GM18508 (cell line): ENCODE measurements around the gene UBE2J2.
"Not testable (repeated sequence)": the region's sequence is repeated elsewhere in the genome, so short reads cannot be mapped to it uniquely, and the experiment has no call there.

ENCODE experiments used
- ATAC-seq: cut with Tn5 transposase; IDR thresholded peaks from one replicate; pipeline ENCODE4 v1.9.1; 2021; ENCODE audit warnings: moderate number of reproducible peaks; ENCODE audit not compliant: insufficient read depth, unreplicated experiment

UBE2J2 gene

DNA sequence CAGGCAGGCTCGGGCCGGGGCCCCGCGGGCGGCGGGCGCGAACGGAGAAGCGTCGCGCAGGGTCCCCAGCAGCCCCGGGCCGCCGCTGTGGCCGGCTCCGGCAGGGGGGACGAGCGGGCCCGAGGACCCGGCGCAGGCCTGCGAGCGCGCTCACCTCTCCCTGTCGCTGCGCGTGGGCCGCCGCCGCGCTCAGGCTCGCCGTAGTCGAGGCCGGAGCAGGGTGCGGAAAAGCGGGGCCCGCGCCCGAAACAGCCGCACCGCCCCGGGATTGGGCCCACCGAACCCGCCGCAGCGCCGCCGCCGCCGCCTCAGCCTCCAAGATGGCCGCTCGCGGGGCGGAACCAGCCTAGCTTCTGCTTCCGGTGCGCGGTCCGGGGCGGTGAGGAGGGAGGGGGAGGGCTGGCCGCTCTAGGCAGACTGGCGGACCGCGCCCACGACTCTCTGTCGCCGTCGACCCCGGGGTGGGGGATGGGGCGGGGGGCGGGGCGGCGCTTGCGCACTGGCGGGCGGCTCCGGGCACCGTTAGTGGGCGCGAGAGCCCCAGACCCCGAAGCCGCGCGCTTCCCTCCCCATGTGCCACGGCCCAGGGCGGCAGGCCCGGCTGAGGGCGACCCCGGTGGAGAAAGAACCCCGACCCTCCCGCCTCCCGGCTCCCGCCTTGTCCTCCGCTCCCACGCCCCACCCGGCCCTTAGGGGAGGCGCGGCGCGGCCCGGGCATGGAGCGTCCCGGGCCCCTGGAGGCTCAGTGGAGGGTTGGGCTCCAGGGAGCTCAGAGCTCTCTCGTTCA lies at the start of gene UBE2J2:
Gene UBE2J2 (minus strand): TSS at position 343 of the 787 bp plus-strand sequence. CDS start 5,862 bp downstream, outside the sequence.
- ATAC-seq = no peak

DNA sequence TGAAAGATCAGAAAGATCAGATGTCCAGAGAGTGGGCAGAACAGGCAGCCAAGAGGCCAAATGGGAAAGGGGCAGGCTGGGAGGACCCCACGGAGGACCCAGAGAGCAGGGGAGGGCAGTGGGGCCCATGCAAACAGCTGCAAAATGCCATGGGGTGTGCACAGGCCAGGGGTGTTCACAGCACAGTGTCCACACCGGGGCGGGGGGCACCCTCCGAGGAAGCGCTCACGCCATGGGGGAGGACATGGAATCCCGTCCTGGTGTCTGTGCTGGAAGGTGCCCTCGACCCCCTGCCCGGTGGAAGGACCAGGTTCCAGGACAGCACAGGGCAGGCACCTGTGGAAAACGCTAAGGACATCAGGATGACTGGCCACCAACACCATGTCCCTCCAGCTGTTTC lies 49.3 kb upstream of the UBE2J2 start:
- ATAC-seq = no peak

DNA sequence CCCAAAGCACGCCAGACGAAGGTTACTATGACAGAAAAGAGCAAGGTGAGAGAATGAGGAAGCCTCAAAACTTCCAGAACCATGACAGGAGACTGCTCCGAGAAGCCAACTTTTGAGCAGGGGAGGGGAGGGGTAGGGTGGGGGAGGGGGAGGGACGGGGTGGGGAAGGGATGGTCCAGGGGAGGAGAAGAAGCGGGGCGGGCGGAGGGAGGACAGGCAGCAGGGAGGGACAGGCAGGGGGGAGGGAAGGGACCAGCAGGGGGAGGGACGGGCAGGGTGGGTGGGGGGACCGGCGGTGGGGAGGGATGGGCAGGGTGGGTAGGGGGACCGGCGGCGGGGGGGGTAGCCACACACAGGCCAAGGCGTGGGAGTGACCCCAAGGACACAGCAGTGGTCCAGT lies 48.8 kb upstream of the UBE2J2 start:
- ATAC-seq = no peak

DNA sequence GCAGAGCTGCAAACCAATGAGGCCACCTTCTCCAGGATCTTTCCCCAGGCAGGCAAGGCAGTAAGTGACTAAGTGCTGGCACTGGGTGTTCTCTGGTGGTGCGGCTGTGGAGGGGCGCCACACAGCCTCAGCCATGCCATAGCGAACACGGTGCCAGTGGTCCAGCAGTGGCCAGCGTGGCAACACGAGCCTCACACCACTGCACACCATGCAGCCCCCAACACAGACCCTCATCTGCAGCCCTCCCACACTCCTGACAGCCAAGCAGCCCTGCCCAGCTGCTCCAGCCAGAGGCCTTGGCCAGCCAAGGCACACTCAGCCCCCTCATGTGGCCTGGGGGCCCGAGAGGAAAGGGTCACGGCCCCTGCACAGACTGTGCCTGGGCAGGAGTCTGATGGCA lies 47.8 kb upstream of the UBE2J2 start:
- ATAC-seq = no peak

DNA sequence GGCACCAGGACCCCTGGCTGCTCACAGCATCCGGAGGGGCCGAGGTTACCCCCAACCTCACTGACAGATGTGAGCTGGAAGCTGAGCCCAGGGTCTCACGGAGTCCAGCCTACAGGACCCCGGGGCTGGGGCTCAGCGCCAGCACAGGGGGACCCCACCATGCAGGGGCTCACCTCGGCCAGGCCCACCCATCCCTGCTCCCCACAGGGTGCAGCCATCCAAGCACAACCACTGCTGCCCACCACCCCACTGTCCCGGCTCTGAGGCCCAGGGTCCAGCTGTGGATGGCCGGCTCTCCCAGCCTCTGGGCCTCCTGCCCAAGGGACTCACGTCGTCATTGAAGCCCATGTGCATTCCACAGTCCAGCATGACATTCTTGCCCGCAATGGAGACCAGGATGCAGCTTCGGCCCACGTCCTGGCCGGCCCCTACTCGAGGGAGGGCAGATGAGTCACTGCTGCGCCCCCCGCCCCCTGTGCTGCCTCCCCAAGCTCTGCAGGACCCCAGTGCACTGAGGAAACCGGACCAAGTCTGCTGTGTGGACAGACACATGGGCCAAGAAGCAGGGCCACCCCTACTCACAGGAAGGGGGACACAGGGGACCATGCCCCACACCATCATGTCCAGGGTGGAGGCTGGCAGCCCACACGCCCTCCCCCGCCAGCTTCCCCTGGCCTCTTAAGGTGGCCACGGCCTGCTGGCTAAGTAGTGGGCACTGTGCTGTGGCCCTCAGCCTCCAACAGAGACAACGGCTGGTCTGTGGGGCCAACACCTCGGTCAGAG lies 47.2 kb upstream of the UBE2J2 start:
- no peak for ATAC-seq

DNA sequence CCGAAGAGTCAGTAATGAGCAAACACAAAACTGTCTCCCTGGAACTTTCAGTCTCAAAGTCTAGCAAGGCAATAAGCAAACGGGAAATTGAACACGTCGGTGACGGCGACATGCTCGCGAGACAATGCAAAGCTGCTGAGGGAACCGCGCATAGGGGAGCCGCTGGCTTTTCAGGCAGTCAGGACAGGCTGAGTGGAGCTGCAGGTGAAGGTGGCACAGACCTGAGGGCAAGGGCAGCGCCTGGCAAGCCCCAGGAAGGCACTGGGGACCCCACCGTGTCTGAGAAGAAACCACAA lies 45.9 kb upstream of the UBE2J2 start:
- no peak for ATAC-seq

DNA sequence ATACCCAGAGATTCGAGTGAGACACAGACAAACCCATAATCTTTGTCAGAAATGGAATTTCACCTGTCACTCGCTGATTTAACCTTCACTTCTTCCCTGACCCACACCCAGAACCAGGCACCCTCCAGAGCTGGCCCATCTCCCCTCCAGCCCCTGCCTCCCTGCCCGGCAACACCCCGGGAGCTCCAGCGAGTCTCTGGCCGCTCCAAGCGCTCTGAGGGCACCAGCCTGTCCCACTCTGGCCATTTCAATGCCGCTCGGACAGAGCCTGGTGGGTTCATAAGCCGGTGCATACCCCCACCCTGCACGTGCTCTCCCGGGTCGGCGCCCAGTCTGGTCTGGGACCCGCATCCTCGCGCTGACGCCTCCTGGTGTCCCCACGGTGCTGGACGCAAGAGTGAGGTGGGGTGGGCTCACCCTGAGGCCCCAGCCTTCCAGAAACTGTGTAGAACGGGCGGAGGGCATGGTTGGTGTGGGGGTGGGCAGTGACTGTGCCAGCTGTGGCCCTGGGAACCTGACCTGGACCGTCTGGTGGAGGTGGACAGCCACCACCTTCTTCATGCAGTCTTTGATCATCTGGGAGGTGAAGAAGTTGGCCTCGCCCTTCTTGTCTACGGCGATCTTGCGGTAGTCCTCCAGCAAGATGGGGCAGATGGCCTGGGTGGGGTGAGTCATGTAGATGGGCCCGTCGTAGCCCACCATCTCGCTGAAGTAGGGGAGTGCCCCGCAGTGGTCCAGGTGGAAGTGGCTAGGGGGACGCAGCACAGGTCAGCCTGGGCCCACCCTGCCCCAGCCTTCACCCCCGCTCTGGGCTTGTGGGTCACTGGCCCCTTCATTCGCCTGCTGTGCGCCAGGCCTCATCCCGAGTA lies 45.4 kb upstream of the UBE2J2 start:
- ATAC-seq = no peak

DNA sequence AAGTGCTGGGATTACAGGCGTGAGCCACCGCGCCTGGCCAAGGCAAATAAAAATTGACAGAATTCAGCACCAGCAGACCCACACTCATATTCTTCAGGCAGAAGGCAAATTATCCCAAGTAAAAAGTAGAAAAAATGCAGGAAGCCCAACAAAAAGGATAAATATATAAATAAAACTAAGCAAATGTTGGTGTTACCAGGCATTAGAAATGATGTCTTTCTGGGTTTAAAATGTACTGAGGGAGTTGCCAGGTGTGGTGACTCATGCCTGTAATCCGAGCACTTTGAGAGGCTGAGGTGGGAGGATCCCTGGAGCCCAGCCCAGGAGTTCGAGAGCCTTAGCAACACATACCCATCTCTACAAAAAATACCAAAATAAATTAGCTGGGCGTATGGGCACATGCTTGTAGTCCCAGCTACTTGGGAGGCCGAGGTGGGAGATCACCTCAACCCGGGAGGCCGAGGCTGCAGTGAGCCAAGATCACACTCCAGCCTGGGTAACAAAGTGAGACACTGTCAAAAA lies 44.5 kb upstream of the UBE2J2 start:
- no peak for ATAC-seq

DNA sequence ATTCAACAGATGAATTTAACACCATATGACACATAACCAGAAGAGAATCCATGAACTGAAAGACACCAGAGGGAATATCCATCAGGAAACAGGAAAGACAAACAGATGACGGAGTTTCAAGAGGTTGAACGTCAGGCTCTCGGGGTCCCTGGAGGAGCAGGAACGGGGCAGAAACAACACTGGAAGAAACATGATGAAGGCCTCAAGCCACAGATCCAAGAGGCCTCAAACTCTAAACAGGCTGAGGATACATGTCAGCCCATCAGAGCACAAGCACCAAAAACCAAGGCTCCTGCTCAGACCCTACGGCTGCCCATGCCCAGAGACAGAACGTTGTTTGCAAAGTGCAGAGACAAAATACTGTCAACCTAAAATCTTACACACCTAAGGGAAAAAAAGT lies 43.8 kb upstream of the UBE2J2 start:
- ATAC-seq = no peak

DNA sequence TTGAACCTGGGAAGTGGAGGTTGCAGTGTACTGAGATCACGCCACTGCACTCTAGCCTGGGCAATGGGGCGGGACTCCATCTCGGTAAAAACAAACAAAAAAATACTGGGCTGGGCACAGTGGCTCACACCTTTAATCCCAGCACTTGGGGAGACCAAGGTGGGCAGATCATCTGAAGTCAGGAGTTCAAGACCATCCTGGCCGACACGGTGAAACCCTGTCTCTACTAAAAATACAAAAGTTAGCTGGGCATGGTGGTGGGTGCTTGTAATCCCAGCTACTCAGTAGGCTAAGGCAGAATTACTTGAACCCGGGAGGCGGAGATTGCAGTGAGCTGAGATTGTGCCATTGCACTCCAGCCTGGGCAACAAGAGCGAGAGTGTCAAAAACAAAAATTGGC lies 42.5 kb upstream of the UBE2J2 start:
- not testable (repeated sequence) for ATAC-seq

DNA sequence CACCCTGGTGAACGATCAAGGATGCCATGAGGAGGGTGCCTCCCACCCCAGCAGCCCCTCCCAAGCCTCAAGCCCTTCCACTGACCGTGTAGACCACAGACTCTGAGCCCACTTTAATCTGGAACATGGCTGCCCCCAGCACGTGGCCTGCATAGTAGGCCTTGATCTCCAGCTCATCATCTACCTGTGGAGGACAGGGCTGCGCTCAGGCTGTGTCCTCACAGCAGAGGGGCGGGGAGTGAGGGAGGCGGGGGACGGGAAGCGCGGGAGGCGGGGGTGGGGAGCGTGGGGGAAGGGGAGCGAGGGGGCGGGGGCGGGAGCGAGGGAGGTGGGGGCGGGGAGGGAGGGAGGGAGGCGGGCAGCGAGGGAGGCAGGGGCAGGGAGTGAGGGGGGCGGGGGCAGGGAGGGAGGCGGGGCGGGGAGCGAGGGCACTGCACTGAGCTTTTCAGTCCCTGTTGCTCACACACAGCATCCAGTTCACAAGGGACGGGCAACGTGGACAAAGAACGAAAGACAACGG lies 41.8 kb upstream of the UBE2J2 start:
- no peak for ATAC-seq

DNA sequence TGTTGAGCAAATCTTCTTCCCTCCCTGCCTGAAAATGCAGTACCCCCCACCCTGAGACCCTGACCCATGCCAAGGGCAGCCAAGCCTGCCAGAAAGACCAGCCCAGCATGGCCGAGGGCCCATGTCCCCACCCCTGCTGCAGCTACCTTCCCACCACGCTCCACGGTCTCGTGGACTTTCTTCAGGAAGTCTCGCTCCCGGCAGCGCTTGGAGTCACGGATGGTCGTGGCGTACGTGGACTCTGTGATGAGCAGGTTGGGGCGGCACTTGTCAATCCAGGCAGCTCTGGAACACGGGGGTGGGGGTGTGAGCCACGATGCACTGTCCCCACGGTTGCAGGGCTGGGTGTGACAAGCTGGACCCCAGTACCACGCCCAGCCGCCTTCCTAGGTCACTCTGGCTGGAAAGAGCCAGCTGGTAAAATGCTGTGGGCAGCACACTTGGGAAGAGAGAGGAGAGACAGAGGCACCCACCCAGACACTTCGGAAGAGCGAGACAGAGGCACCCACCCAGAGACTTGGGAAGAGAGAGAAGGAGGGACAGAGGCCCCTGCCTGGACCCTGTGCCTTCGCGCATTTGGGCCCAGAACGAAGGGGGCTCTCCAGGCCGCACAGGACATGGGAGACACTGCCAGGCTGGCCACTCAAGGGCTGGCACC lies 41.2 kb upstream of the UBE2J2 start:
- ATAC-seq = no peak

DNA sequence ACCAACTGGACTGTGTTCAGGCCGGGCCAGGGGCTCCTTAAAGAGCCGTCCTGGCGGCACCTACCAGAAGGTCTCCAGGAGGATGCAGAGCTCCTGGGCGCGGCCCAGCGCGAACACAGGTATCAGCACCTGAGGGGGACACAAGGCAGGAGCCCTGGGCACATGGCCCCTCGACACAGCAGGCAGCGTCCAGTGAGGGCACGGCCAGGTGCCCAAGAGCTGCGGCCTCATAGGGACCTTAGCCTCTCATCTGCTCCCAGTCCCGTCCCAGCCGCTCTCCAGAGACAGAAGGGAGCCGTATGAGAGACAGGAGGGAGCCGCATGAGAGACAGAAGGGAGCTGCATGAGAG lies 40.6 kb upstream of the UBE2J2 start:
- ATAC-seq = no peak

DNA sequence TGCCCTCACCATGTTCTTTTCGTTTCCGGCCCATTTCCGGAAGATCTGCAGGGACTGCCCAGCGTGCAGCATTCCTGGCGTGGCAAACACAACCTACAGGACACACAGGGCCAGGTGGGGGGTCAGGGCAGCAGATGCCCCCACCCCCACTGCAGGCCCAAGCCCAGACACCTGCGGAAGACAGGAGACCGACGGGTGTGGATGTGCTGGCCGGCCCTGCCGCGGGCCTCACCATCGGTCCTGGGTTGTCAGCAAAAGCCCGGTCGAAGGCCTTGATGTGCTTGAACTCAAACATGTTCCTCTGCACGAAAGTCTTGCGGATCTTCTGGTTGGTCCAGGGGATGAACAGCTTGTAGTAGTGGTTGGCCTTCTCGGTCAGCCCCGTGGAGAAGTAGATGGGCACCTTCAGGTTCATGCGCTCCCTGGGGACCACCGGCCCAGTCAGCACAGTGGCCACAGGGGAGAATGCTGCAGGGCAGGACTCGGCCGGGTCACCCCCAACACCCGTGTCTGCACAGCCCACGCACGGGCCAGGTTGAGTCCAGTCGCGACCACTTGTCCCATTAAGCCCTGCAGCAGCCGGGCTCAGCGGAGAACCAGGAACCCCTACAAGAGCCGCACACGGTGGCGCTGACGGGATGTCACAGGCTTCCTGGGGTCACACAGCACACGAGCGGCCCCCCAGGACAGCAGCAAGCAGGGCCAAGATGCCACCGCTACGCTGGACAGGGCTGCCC lies 40.0 kb upstream of the UBE2J2 start:
- no peak for ATAC-seq

DNA sequence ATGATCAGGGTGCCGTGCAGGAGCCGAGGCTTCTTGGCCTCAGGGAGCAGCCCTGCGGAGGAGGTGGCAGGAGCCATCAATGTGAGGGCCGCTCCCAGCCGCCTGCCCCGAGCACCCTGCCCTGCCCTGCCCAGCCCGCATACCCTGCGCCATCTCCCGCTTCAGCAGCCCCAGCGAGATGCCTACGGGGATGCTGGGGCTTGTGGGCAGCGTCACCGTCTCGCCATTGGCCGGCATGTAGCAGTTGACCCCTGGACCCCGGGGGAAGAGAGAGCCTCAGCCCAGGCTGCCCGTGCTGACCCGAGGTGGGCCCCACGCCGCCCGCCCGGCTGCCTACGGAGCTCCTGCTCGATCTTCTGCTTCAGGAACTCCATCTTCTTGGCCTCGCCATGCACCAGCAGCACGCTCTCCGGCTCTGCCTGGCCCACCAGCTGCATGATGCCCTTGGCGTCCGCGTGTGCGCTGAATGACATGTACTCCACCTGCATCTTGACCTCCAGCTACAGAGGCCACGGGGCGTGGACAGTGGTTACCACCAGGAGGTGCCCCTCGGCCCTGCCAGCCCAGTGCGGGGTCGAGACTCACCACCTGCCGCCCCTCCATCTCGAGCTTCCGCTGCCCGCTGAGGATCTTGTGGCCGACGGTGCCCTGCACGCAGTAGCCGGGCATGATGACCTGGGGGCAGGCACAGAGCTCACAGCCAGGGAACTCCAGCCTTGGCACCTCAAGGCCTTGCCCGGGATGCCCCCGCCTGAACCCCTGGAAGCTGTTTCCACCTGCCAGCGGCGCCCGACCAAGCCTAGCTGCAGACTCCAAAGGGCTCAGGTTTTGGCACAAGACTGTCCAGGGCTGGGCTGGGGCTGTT lies 39.0 kb upstream of the UBE2J2 start:
- ATAC-seq = no peak

DNA sequence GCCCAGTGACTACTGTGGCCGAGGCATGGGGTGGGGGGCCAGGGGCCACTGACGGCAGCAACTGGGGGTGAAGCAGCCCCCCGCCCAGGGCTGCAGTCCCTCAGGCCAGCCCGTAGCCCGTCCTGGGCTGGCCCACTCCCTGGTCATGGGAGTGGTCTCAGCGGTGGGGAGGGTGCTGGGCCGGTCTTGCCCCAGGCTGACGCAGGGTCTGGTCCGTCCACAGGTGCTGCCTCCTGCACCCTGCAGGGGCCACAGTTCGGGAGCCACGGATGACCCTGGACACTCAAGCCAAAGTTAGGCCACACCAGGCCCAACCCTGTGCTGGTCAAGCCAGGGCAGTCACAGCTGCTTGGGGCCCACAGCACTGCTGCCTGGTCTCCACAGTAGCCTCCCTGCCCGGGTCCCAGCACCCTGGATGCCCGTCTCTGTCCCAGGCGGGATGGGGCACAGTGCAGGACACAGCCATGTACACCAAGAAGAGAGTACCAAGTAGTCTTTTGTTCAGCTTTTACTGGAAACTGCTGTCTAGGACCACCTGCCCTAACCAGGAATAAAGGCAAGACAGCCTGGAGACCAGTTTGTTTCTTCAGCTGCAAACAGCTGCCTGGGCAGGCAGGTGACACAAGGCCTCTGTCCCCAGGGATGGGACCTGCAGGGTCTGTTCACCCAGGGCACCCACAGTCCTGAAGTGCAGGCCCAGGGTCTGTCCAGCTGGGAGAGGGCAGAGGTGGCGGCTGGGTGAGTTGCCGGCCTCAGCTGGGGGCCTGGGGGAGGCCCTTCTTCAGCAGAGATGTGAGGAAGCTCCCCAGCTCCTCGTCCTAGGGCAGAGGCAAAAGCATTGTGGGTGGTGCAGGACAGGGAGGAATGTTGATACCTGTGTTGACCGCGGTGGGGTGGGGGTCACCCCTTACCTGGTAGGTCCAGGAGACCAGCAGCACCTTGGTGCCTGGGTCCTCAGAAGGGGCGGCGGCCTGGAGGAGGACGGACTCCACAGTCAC lies 37.8 kb upstream of the UBE2J2 start:
- no peak for ATAC-seq

DNA sequence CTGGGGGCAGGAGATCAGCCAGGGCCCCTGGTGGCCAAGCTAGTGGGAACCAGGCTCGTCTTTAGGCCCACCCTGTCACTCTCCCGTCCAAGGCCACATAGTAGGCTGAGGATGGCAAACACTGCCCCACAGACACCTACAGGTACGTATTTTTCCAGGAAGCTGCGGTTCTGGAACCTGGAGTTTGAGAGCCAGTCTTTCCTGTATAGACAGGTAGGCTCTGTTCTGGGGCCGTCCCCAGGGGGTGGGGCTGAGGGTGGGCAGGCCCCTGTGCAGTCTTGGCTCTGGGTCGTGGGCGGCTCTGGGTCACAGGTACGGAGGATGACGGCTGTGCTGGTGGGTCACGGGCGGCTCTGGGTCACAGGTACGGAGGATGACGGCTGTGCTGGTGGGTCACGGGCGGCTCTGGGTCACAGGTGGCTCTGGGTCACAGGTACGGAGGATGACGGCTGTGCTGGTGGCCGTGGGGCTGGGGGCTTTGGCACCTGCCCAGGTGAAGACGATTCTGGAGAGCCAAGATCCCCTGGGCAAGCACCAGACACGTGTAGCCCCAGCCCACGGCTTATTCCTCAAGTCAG lies 36.9 kb upstream of the UBE2J2 start:
- ATAC-seq = no peak
